ENCODE data around the gene NKD1. TPM values are rescaled to one million over a fixed set of nuclear protein-coding genes. Genes with fewer than 3 reads are reported as not detected.

Gene NKD1
- total and polyA plus RNA-seq, 12 donors, result 0.67 to 8.9 (median 3.5) TPM

- WGBS, 4 donors, result 89 to 93% (median 91%) methylated on average over 4 of the region's 4 CpGs
- intact Hi-C loops (cut with DNase I), result no loop called here
- Histone ChIP-seq H3K4me1 (replicated peaks in 1 of 2) (no peaks in the 10 kb centered on the region), H3K9me3 (replicated peaks in 1 of 3) (no peaks in the 10 kb centered on the region), H3K4me3 (no peak overlapping the region), H3K27me3 (peaks cover 11% of the 10 kb centered on the region), H3K36me3 (replicated peaks in 1 of 2) (no peaks in the 10 kb centered on the region), H3K27ac (no peak overlapping the region)
- TF ChIP-seq POLR2A (IDR thresholded peaks at IDR 0.05) (no peak), CTCF (IDR thresholded peaks at IDR 0.05) (no peak)
- no peak for DNase-seq
Observed at GRCh38 chr16:50674831-50675230, 126.6 kb downstream of the NKD1 start.

GRCh38 chr16:50675686-50676610 lies 127.8 kb downstream of the NKD1 start:
- Histone ChIP-seq H3K9me3 (replicated peaks in 1 of 3) (no peaks in the 10 kb centered on the region), H3K27me3 (peaks cover 11% of the 10 kb centered on the region), H3K4me3 (no peak overlapping the region), H3K4me1 (replicated peaks in 1 of 2) (no peaks in the 10 kb centered on the region), H3K27ac (no peak overlapping the region), H3K36me3 (replicated peaks in 1 of 2) (no peaks in the 10 kb centered on the region)
- WGBS, 4 donors, result 78 to 89% (median 88%) methylated on average over 21 to 23 of the region's 23 CpGs
- TF ChIP-seq CTCF (IDR thresholded peaks at IDR 0.05) (no peak), POLR2A (IDR thresholded peaks at IDR 0.05) (no peak)
- DNase-seq, result no peak
- intact Hi-C loops (cut with DNase I), result no loop called here

- Histone ChIP-seq H3K4me3 (no peak overlapping the region), H3K36me3 (replicated peaks in 1 of 2) (no peaks in the 10 kb centered on the region), H3K27me3 (peaks cover 11% of the 10 kb centered on the region), H3K9me3 (replicated peaks in 1 of 3) (no peaks in the 10 kb centered on the region), H3K27ac (no peak overlapping the region), H3K4me1 (replicated peaks in 1 of 2) (no peaks in the 10 kb centered on the region)
- intact Hi-C loops (cut with DNase I), result no loop called here
- WGBS, 4 donors, result 74 to 85% (median 76%) methylated on average over 8 to 9 of the region's 9 CpGs
- TF ChIP-seq CTCF (IDR thresholded peaks at IDR 0.05), result no peak
- TF ChIP-seq POLR2A (IDR thresholded peaks at IDR 0.05), result no peak
- DNase-seq, result no peak
Observed at GRCh38 chr16:50676684-50677225, 128.6 kb downstream of the NKD1 start.

- Histone ChIP-seq H3K4me3 (no peak overlapping the region), H3K36me3 (replicated peaks in 1 of 2) (no peaks in the 10 kb centered on the region), H3K9me3 (replicated peaks in 1 of 3) (no peaks in the 10 kb centered on the region), H3K27ac (no peak overlapping the region), H3K4me1 (replicated peaks in 1 of 2) (no peaks in the 10 kb centered on the region), H3K27me3 (peaks cover 11% of the 10 kb centered on the region)
- DNase-seq, result no peak
- 31 to 78% (median 70%) methylated on average over 2 to 7 of the region's 7 CpGs for WGBS, 4 donors
- TF ChIP-seq CTCF (IDR thresholded peaks at IDR 0.05), result peak in 3 of 6 experiments; percentile 6 to 31 (median 26)
- no peak for TF ChIP-seq POLR2A (IDR thresholded peaks at IDR 0.05)
- intact Hi-C loops (cut with DNase I), result no loop called here
Observed at GRCh38 chr16:50677351-50677750, 129.2 kb downstream of the NKD1 start.

Measured in adrenal gland (tissue), 12 donors.